ENCODE measurements around the gene CTSC.

CTSC gene

GRCh38 chr11:88315981-88316441 is 21.5 kb downstream of the CTSC start:
- DNase-seq: no peak

GRCh38 chr11:88315015-88315414 is 22.5 kb downstream of the CTSC start:
- no peak for DNase-seq

- DNase-seq: no peak
Measured at GRCh38 chr11:88313441-88313840, 24.1 kb downstream of the CTSC start.

- no peak for DNase-seq
Measured at GRCh38 chr11:88312628-88313027, 24.9 kb downstream of the CTSC start.

GRCh38 chr11:88310246-88310645 is 27.3 kb downstream of the CTSC start:
- DNase-seq: no peak

- no peak for DNase-seq
Measured at GRCh38 chr11:88308576-88308975, 29.0 kb downstream of the CTSC start.

- no peak for DNase-seq
Measured at GRCh38 chr11:88307749-88308425, 29.6 kb downstream of the CTSC start.

- no peak for DNase-seq
Measured at GRCh38 chr11:88306785-88307184, 30.8 kb downstream of the CTSC start.

GRCh38 chr11:88305430-88305829 is 32.1 kb downstream of the CTSC start:
- no peak for DNase-seq

- no peak for DNase-seq
Measured at GRCh38 chr11:88304352-88304751, 33.2 kb downstream of the CTSC start.

- DNase-seq: peak in 1 of 5 experiments; percentile 74
Measured at GRCh38 chr11:88303037-88303436, 34.5 kb downstream of the CTSC start.

- peak in 2 of 5 experiments; percentile 37 to 55 for DNase-seq
Measured at GRCh38 chr11:88301488-88302140, 35.9 kb downstream of the CTSC start.

- peak in 2 of 5 experiments; percentile 26 to 42 for DNase-seq
Measured at GRCh38 chr11:88300888-88301487, 36.5 kb downstream of the CTSC start.

GRCh38 chr11:88297863-88298262 is 39.7 kb downstream of the CTSC start:
- no peak for DNase-seq

- no peak for DNase-seq
Measured at GRCh38 chr11:88297421-88297820, 40.1 kb downstream of the CTSC start.

- no peak for DNase-seq
Measured at GRCh38 chr11:88295028-88295427, 42.5 kb downstream of the CTSC start.

GRCh38 chr11:88293931-88294330 is 43.6 kb downstream of the CTSC start:
- no peak for DNase-seq

GRCh38 chr11:88292171-88292843 is 45.2 kb downstream of the CTSC start:
- DNase-seq: no peak

GRCh38 chr11:88288560-88288959 is 49.0 kb downstream of the CTSC start:
- no peak for DNase-seq

- no peak for DNase-seq
Measured at GRCh38 chr11:88284336-88285050, 53.0 kb downstream of the CTSC start.

GRCh38 chr11:88282747-88283515 is 54.6 kb downstream of the CTSC start:
- no peak for DNase-seq

GRCh38 chr11:88281317-88281712 is 56.2 kb downstream of the CTSC start:
- DNase-seq: no peak
